Psoas muscle (tissue), 8 donors: ENCODE results near the gene EGLN1. TPM values are rescaled to one million over a fixed set of nuclear protein-coding genes. Genes with fewer than 3 reads are reported as not detected.

Source experiments
- ATAC-seq, 4 donors: fragments of 200-7000 bp; cut with Tn5 transposase; one replicate each; pipeline ENCODE4 v1.9.1; 2020; ENCODE audit warnings: moderate library complexity in 3 of 4, mild to moderate bottlenecking in 2 of 4
- DNase-seq, 2 donors: peaks; one replicate each; pipeline ENCODE4 v3.0.0-alpha.2; 2020
- H3K27ac ChIP-seq: fragments of 200-600 bp; one replicate; pipeline ENCODE4 v1.8.0; 2022
- H3K27me3 ChIP-seq, 3 donors: fragments of 200-600 bp in 1 of 3; one replicate each; pipeline versions ENCODE4 v1.6.1 to v1.8.0; 2013 to 2022; ENCODE audit warnings: low read length in 2 of 3, mild to moderate bottlenecking in 2 of 3, moderate library complexity in 1 of 3; ENCODE audit not compliant: insufficient read depth in 3 of 3
- H3K36me3 ChIP-seq, 2 donors: fragments of 200-600 bp in 1 of 2; one replicate each; pipeline versions ENCODE4 v1.6.1 to v1.8.0; 2013 to 2022; ENCODE audit warnings: low read depth in 1 of 2, mild to moderate bottlenecking in 1 of 2, moderate library complexity in 1 of 2; ENCODE audit not compliant: insufficient read depth in 1 of 2
- H3K4me1 ChIP-seq: fragments of 200-600 bp; one replicate; pipeline ENCODE4 v1.8.0; 2022
- H3K4me3 ChIP-seq: fragments of 200-600 bp; one replicate; pipeline ENCODE4 v1.8.0; 2022; ENCODE audit warnings: mild to moderate bottlenecking
- H3K9me3 ChIP-seq: fragments of 200-600 bp; one replicate; pipeline ENCODE4 v1.8.0; 2022
- CTCF ChIP-seq: fragments of 200-600 bp; IDR thresholded peaks from one replicate; pipeline ENCODE4 v1.8.0; 2022; ENCODE audit warnings: antibody characterized with exemption
- WGBS, 3 donors: extraction: QIAGEN DNeasy Blood & Tissue Kit; methylation state at CpG; one replicate each; pipeline versions ENCODE4 v1.1.6 to v1.1.7; 2013; 5-methylcytosine and 5-hydroxymethylcytosine counted together
- intact Hi-C, 2 donors: fragments of 100-400 bp; cut with DNase I; formaldehyde crosslinking; loops; one replicate each; pipeline versions ENCODE4 v1.11.0 to v1.14.2; 2022
- polyA plus RNA-seq, 3 donors: library from polyadenylated mRNA; stranded (reverse); fragments of 200-250 nt; gene quantifications; one replicate each; pipeline ENCODE4 v1.2.3, GENCODE V29; 2013
- total RNA-seq, 4 donors: library from RNA; stranded (reverse); fragmentation: NEBNext Ultra II Directional in 2 of 4; extraction: Animal tissue kit (Norgen Biotek cat#: 25700) in 2 of 4; gene quantifications; one replicate each; pipeline versions ENCODE4 v1.2.1 to v1.2.4, GENCODE V29; 2021 to 2023
- donor health status: healthy with polysubstance abuse.
- donor health status: DM: no; HTN: no; CAD: no; lungs with moderate emphysema.
- donor health status: Bipolar disorder and iron deficiency.
- donor health status: healthy.
- donor health status: DM: yes; HTN: yes; CAD: no.
- donor health status: DM: no; HTN: no; CAD: no.
- donor health status: DM: no; HTN: no; CAD: no.
- donor health status: DM: yes; HTN: yes; CAD: no.

EGLN1 gene
- total and polyA plus RNA-seq, 7 donors: 52.4 to 596 (median 230) TPM

GRCh38 chr1:231419147-231419546 lies 2.9 kb downstream of the EGLN1 start:
- Histone ChIP-seq H3K27me3 (no peaks in the 10 kb centered on the region), H3K27ac (peak overlapping the region; percentile 99), H3K36me3 (peaks cover 0 to 6% of the 10 kb centered on the region in 2 donors), H3K9me3 (no peaks in the 10 kb centered on the region), H3K4me3 (peak overlapping the region; percentile 91), H3K4me1 (peaks cover 45% of the 10 kb centered on the region)
- 9 to 30% (median 9%) methylated on average over 1 of the region's 1 CpG for WGBS, 3 donors
- no peak for TF ChIP-seq CTCF
- no peak for ATAC-seq
- intact Hi-C loops: loop anchor here (5.0 kb wide), 3 partner anchors 42 to 57 kb away; no protein-coding TSS in a partner anchor
- no peak for DNase-seq

- Histone ChIP-seq H3K36me3 (peaks cover 0 to 6% of the 10 kb centered on the region in 2 donors), H3K27me3 (no peaks in the 10 kb centered on the region), H3K4me3 (peak overlapping the region; percentile 91), H3K27ac (peak overlapping the region; percentile 99), H3K9me3 (no peaks in the 10 kb centered on the region), H3K4me1 (peaks cover 45% of the 10 kb centered on the region)
- WGBS, 3 donors: 13 to 23% (median 14%) methylated on average over 4 of the region's 4 CpGs
- no peak for TF ChIP-seq CTCF
- ATAC-seq (no peak), DNase-seq (peak in 1 of 2 donors; percentile 47)
- intact Hi-C loops: loop anchor here (5.0 kb wide), 3 partner anchors 41 to 56 kb away; no protein-coding TSS in a partner anchor
Observed at GRCh38 chr1:231418741-231419107, 3.4 kb downstream of the EGLN1 start.

- peak overlapping the region; percentile 91 for H3K4me3 ChIP-seq
- peaks cover 0 to 6% of the 10 kb centered on the region in 2 donors for H3K36me3 ChIP-seq
- peak overlapping the region; percentile 99 for H3K27ac ChIP-seq
- no peak for TF ChIP-seq CTCF
- no peaks in the 10 kb centered on the region for H3K27me3 ChIP-seq
- no peaks in the 10 kb centered on the region for H3K9me3 ChIP-seq
- intact Hi-C loops: loop anchor here (5.0 kb wide), 3 partner anchors 41 to 56 kb away; no protein-coding TSS in a partner anchor
- ATAC-seq (no peak), DNase-seq (no peak)
- peaks cover 45% of the 10 kb centered on the region for H3K4me1 ChIP-seq
- WGBS, 3 donors: 42 to 53% (median 49%) methylated on average over 4 of the region's 4 CpGs
Observed at GRCh38 chr1:231418101-231418740, 3.9 kb downstream of the EGLN1 start.

GRCh38 chr1:231417513-231417912 lies 4.6 kb downstream of the EGLN1 start:
- intact Hi-C loops: loop anchor here (5.0 kb wide), 3 partner anchors 40 to 55 kb away; no protein-coding TSS in a partner anchor
- H3K27me3 ChIP-seq: no peaks in the 10 kb centered on the region
- TF ChIP-seq CTCF: no peak
- ATAC-seq: no peak
- H3K9me3 ChIP-seq: no peaks in the 10 kb centered on the region
- peak overlapping the region; percentile 99 for H3K27ac ChIP-seq
- peak overlapping the region; percentile 91 for H3K4me3 ChIP-seq
- peaks cover 0 to 10% of the 10 kb centered on the region in 2 donors for H3K36me3 ChIP-seq
- H3K4me1 ChIP-seq: peaks cover 52% of the 10 kb centered on the region
- WGBS, 3 donors: 43 to 55% (median 45%) methylated on average over 2 of the region's 2 CpGs
- no peak for DNase-seq
